ENCODE measurements around the gene GADD45B.
"Not testable (repeated sequence)": the region's sequence is repeated elsewhere in the genome, so short reads cannot be mapped to it uniquely, and the experiment has no call there.

Gene GADD45B

GRCh38 chr19:2443116-2443784, 32.7 kb upstream of the GADD45B start:
- Histone ChIP-seq H3K27ac (no peak overlapping the region), H3K4me3 (no peak overlapping the region)

- no peak overlapping the region for H3K27ac ChIP-seq
- H3K4me3 ChIP-seq = no peak overlapping the region
These were observed 32.1 kb upstream of the GADD45B start for GRCh38 chr19:2443785-2444182.

GRCh38 chr19:2444251-2445002, 31.5 kb upstream of the GADD45B start:
- Histone ChIP-seq H3K4me3 (no peak overlapping the region), H3K27ac (no peak overlapping the region)

- Histone ChIP-seq H3K27ac (no peak overlapping the region), H3K4me3 (no peak overlapping the region)
These were observed 29.5 kb upstream of the GADD45B start for GRCh38 chr19:2446381-2446780.

GRCh38 chr19:2449019-2449418, 26.9 kb upstream of the GADD45B start:
- Histone ChIP-seq H3K4me3 (no peak overlapping the region), H3K27ac (no peak overlapping the region)

- H3K27ac ChIP-seq = no peak overlapping the region
- no peak overlapping the region for H3K4me3 ChIP-seq
These were observed 24.8 kb upstream of the GADD45B start for GRCh38 chr19:2451138-2451537.

GRCh38 chr19:2451741-2452140, 24.2 kb upstream of the GADD45B start:
- Histone ChIP-seq H3K4me3 (no peak overlapping the region), H3K27ac (no peak overlapping the region)

- H3K27ac ChIP-seq = no peak overlapping the region
- H3K4me3 ChIP-seq = no peak overlapping the region
These were observed 22.4 kb upstream of the GADD45B start for GRCh38 chr19:2453431-2454025.

GRCh38 chr19:2454199-2454961, 21.5 kb upstream of the GADD45B start:
- Histone ChIP-seq H3K4me3 (no peak overlapping the region), H3K27ac (no peak overlapping the region)

GRCh38 chr19:2454962-2455850, 20.7 kb upstream of the GADD45B start:
- Histone ChIP-seq H3K27ac (peak overlapping the region in 18 of 21 experiments; percentile 56 to 90 (median 82)), H3K4me3 (peak overlapping the region; percentile 61 to 100 (median 97))

- H3K27ac ChIP-seq = peak overlapping the region; percentile 27 to 90 (median 81)
- H3K4me3 ChIP-seq = peak overlapping the region; percentile 61 to 100 (median 97)
These were observed 19.9 kb upstream of the GADD45B start for GRCh38 chr19:2455851-2456570.

- peak overlapping the region in 18 of 21 experiments; percentile 49 to 87 (median 72) for H3K27ac ChIP-seq
These were observed 18.4 kb upstream of the GADD45B start for GRCh38 chr19:2457394-2458037.

GRCh38 chr19:2458054-2458453, 17.9 kb upstream of the GADD45B start:
- Histone ChIP-seq H3K4me3 (no peak overlapping the region), H3K27ac (no peak overlapping the region)

More at GRCh38 chr19:2457394-2458037, 18.4 kb upstream of the GADD45B start:
- peak overlapping the region in 5 of 7 experiments; percentile 18 to 99 (median 23) for H3K4me3 ChIP-seq

GRCh38 chr19:2458776-2459175, 17.2 kb upstream of the GADD45B start:
- not testable (repeated sequence) for H3K4me3 ChIP-seq, H3K27ac ChIP-seq

- Histone ChIP-seq H3K27ac (no peak overlapping the region), H3K4me3 (no peak overlapping the region)
These were observed 15.7 kb upstream of the GADD45B start for GRCh38 chr19:2460245-2460644.

- Histone ChIP-seq H3K4me3 (peak overlapping the region; percentile 41 to 59 (median 52)), H3K27ac (peak overlapping the region in 10 of 21 experiments; percentile 7 to 67 (median 32))
These were observed 13.9 kb upstream of the GADD45B start for GRCh38 chr19:2461751-2462634.

Measured in skin epidermis (tissue), 12 donors.